ENCODE results near the gene GFOD2.

DNA sequence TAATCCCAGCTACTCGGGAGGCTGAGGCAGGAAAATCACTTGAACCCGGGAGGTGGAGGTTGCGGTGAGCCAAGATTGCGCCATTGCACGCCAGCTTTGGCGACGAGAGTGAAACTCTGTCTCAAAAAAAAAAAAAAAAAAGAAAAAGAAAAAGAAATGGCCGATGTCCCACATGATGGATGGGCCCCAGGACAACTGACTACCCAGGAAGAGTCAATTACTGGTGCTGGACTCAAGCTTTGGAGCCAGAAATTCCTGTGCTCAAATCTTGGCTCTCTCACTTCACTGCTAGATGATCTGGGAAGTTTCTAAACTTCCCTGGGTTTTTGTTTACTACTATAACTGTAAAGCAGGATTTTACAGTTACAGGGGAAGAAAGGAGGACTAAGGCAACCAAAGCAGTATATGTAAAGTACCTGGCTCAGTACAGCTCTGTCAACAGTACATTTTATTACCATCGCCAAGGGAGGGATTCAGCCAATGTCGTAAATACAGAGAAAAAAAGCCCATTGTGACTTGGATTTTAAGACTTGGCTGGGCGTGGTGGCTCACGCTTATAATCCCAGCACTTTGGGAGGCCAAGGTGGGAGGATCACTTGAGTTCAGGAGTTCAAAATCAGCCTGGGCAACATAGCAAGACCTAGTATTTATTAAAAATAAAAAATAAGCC, 40.6 kb downstream of the GFOD2 start:
- TF ChIP-seq POLR2A (IDR thresholded peaks at IDR 0.05; ENCODE audit: control extremely low read depth in 1 of 2, low read depth in 2 of 2, low read length in 2 of 2) (no peak), TAF1 (IDR thresholded peaks at IDR 0.05; ENCODE audit: low read depth, low read length) (no peak), GABPA (IDR thresholded peaks at IDR 0.05; ENCODE audit: borderline replicate concordance, insufficient read depth, low read length) (no peak), TCF12 (IDR thresholded peaks at IDR 0.05; ENCODE audit: low read depth, low read length) (no peak), SUZ12 (IDR thresholded peaks at IDR 0.05; ENCODE audit: low read length) (no peak), EZH2 (IDR thresholded peaks at IDR 0.05; ENCODE audit: low read depth, low read length, severe bottlenecking) (no peak), RFX5 (IDR thresholded peaks at IDR 0.05; ENCODE audit: borderline replicate concordance, low read depth, low read length) (no peak)
- TF ChIP-seq, protein P1, sequence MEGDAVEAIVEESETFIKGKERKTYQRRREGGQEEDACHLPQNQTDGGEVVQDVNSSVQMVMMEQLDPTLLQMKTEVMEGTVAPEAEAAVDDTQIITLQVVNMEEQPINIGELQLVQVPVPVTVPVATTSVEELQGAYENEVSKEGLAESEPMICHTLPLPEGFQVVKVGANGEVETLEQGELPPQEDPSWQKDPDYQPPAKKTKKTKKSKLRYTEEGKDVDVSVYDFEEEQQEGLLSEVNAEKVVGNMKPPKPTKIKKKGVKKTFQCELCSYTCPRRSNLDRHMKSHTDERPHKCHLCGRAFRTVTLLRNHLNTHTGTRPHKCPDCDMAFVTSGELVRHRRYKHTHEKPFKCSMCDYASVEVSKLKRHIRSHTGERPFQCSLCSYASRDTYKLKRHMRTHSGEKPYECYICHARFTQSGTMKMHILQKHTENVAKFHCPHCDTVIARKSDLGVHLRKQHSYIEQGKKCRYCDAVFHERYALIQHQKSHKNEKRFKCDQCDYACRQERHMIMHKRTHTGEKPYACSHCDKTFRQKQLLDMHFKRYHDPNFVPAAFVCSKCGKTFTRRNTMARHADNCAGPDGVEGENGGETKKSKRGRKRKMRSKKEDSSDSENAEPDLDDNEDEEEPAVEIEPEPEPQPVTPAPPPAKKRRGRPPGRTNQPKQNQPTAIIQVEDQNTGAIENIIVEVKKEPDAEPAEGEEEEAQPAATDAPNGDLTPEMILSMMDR (IDR thresholded peaks at IDR 0.05; ENCODE audit: control extremely low read depth in 1 of 3, insufficient read depth in 1 of 3, low read depth in 1 of 3, low read length in 3 of 3), result no peak

All from H1 (cell line).